Hypothalamus (tissue), 51 donors: ENCODE data around the gene SPDYE4.
A peak's percentile ranks its signal among the peaks of the same experiment; 100 is the strongest.
"Not testable (repeated sequence)": the region's sequence is repeated elsewhere in the genome, so short reads cannot be mapped to it uniquely, and the experiment has no call there.

ENCODE experiments used
- DNase-seq, 51 donors: peaks; one replicate each; lab custom pipeline; 2025; lab: John Stamatoyannopoulos, UW

SPDYE4 gene

GRCh38 chr17:8758137-8758596 is at the start of gene SPDYE4:
SPDYE4 (minus strand) TSS chr17:8758546; CDS start chr17:8758382, 164 bp downstream.
- no peak for DNase-seq

GRCh38 chr17:8806926-8807550 is 48.7 kb upstream of the SPDYE4 start:
- DNase-seq = peak in 6 of 51 donors; percentile 2 to 13 (median 5)

- no peak for DNase-seq
Observed at GRCh38 chr17:8806253-8806925, 48.0 kb upstream of the SPDYE4 start.

GRCh38 chr17:8805396-8805795 is 47.0 kb upstream of the SPDYE4 start:
- not testable (repeated sequence) for DNase-seq

- DNase-seq = no peak
Observed at GRCh38 chr17:8803531-8804420, 45.4 kb upstream of the SPDYE4 start.

GRCh38 chr17:8801135-8801840 is 42.9 kb upstream of the SPDYE4 start:
- no peak for DNase-seq

- DNase-seq = no peak
Observed at GRCh38 chr17:8800656-8801055, 42.3 kb upstream of the SPDYE4 start.

GRCh38 chr17:8799570-8800212 is 41.3 kb upstream of the SPDYE4 start:
- no peak for DNase-seq

- DNase-seq = no peak
Observed at GRCh38 chr17:8798846-8799569, 40.7 kb upstream of the SPDYE4 start, which contains the start of gene MFSD6L. MFSD6L (minus strand) TSS chr17:8799365; CDS start chr17:8799120, 245 bp downstream.

GRCh38 chr17:8798176-8798845 is 40.0 kb upstream of the SPDYE4 start:
- no peak for DNase-seq

- DNase-seq = no peak
Observed at GRCh38 chr17:8797621-8798175, 39.4 kb upstream of the SPDYE4 start.

GRCh38 chr17:8794636-8795035 is 36.3 kb upstream of the SPDYE4 start:
- no peak for DNase-seq

- DNase-seq = no peak
Observed at GRCh38 chr17:8793649-8794048, 35.3 kb upstream of the SPDYE4 start.

- no peak for DNase-seq
Observed at GRCh38 chr17:8792646-8793045, 34.3 kb upstream of the SPDYE4 start.

GRCh38 chr17:8791910-8792270 is 33.5 kb upstream of the SPDYE4 start:
- DNase-seq = no peak

GRCh38 chr17:8791248-8791909 is 33.0 kb upstream of the SPDYE4 start:
- no peak for DNase-seq

GRCh38 chr17:8789743-8790142 is 31.4 kb upstream of the SPDYE4 start:
- DNase-seq = no peak

- DNase-seq = no peak
Observed at GRCh38 chr17:8788998-8789397, 30.7 kb upstream of the SPDYE4 start.
